Prostate gland (tissue), 2 donors: ENCODE measurements around the gene LMNA.

Experiments used
- CTCF ChIP-seq, 4 experiments: fragments of 200-600 bp in 2 of 4; fragments of 450-650 bp in 2 of 4; sonication (generic) in 2 of 4; IDR thresholded peaks; 1 replicate in 3 of 4; 2 replicates in 1 of 4; pipeline ENCODE4 v1.5.1; 2016 to 2019; ENCODE audit warnings: antibody characterized with exemption in 4 of 4, mild to moderate bottlenecking in 2 of 4, moderate library complexity in 2 of 4
- POLR2AphosphoS5 ChIP-seq: sonication (generic); formaldehyde crosslinking; IDR thresholded peaks from one replicate; pipeline ENCODE4 v1.6.1; 2017; ENCODE audit warnings: antibody characterized with exemption

GRCh38 chr1:156120318-156120717 lies 5.8 kb downstream of the LMNA start:
- TF ChIP-seq CTCF (IDR thresholded peaks at IDR 0.05): no peak
- TF ChIP-seq POLR2AphosphoS5: no peak
